GM18867 (cell line): ENCODE results near the gene SLC13A4.
"Not testable (repeated sequence)": the region's sequence is repeated elsewhere in the genome, so short reads cannot be mapped to it uniquely, and the experiment has no call there.

Source experiments
- ATAC-seq: cut with Tn5 transposase; IDR thresholded peaks from one replicate; pipeline ENCODE4 v1.9.1; 2021; ENCODE audit warnings: mild to moderate bottlenecking, moderate library complexity; ENCODE audit not compliant: unreplicated experiment

Gene SLC13A4

DNA sequence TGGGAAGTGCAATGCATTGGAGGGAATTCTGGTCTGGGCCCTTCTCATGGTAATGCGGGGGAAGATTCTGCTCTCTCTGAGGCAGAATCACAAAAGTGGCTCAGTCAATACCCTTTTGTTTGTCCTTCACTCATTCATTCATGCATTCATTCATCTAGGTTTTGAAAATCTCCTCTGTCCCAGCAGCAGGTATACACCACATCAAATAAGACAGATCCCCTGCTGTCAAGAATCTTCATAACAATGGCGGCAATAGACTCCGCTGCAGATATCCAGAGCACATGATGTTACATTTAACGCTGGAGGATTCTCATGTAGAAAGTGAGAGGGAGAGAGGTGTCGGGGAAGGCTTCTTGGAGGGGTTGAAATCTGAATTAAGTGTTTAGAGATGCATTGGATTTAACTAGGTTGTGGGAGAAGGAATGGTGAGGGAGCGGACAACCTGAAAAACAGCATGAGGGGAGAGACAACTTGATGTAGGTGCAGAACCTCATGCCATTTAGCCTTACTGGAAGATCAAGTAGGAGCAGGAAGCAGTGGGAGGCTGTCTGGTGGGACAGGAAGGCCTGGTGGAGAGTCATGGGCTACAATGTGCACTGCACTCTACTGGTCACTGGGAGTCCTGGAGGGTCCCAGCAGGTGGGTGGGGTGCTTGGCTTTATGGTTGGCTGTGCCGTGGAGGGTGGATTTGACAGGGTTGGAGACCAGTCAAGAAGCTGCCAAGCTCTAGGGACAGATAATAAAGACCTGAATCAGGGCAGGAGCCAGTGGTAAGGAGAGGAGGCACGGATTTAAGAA, 25.8 kb upstream of the SLC13A4 start:
- no peak for ATAC-seq

DNA sequence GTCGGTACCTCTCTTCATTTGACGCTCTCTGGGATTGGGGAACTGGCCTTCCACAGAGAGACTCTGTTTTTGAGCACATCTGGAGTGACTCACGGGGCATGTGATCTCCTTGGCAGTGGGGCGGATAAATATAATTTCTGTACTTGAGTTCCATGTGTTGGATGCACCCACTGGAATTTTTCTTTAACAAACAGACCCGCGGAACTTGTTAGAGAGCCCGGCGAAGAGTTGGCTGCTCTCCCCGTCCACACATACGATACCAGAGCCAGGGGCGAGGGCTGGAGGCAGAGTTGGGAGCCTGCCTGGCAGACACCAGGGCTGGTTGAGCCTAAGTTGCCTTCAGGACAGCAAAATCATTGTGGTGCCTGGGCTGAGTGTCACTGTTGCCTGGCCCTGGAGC, 20.8 kb upstream of the SLC13A4 start, which contains the start of gene FAM180A:
Gene FAM180A (minus strand): TSS at position 44 of the 400 bp plus-strand sequence. CDS start 233 bp downstream, outside the sequence.
- ATAC-seq, result no peak

DNA sequence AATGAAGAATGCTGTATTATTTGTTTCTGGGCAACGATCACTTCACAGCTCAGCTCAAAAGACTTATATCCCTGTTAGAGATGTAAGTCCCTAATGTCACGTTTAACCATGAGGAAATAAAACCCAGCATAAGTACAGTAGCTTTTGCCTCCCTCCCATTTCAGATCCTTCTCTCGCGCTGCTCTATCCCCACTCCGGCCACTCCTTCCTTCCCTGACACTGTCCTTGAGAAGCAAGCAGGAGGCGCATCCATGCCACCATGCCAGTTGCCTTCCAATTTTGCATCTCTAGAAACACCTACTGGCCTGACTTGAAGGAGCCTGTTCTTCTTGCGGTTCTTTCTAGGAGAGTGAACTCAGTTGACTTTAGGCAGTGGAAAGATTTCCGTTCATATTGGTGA, 19.4 kb upstream of the SLC13A4 start:
- no peak for ATAC-seq

DNA sequence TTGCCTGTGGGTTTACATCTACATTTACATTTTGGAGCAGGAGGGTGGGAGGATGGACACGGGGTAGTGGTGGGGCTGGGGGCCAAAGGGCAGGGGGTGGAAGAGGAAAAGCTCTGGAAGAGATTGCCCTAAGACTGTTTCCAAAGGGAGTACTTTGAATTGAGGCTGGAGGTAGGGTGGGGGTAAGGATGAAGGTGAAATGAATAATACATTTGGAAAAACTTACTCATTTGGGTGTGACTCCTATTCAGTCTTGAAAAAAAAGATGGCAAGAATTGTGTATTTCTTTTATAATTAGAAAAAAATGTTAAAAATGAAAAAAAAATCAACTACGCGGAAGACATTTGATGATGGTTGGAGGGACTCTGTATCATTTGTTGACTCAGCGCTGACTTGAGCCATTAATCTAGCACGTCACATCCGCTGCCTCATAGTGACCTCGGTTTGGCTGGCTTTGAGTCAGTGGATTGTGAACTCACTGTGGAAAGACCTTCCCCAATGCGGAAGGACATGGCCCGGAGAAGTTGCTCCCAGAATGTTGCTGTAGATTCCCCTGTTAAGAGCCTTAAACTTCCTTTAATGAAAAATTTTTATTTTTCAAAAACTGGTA, 17.8 kb upstream of the SLC13A4 start:
- ATAC-seq, result no peak

DNA sequence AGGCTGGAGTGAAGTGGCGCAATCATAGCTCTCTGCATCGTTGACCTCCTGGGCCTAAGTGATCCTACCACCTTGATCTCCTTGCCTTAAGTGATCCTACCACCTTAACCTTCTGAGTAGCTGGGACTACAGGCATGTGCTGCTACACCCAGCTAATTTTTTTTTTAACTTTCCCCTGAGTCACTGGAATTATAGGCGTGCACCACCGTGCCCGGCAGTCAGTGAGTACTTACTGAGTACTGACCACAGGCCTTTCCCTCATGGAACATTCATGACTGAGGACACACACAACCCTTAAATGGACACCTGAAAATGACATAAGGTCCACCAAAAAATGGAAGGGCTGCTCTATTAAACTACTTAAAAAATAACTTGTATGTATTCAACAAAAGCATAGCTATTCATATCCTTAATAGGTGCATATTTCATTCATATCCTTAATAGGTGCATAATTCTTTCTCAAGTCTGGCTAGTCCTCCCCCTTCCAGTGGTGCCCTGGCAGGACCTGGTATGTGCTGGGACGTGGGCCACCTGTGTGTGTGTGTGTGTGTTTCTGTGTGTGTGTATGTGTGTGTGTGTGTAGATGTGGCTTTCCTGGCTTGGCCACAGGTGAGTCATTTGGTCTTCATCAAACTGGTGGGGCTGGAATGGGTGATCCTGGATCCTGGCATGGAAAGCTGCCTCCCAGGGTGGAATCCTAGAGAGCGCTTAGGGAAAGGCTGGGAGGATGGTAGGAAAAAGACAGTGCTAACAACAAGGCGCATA, 17.1 kb upstream of the SLC13A4 start:
- ATAC-seq, result no peak

DNA sequence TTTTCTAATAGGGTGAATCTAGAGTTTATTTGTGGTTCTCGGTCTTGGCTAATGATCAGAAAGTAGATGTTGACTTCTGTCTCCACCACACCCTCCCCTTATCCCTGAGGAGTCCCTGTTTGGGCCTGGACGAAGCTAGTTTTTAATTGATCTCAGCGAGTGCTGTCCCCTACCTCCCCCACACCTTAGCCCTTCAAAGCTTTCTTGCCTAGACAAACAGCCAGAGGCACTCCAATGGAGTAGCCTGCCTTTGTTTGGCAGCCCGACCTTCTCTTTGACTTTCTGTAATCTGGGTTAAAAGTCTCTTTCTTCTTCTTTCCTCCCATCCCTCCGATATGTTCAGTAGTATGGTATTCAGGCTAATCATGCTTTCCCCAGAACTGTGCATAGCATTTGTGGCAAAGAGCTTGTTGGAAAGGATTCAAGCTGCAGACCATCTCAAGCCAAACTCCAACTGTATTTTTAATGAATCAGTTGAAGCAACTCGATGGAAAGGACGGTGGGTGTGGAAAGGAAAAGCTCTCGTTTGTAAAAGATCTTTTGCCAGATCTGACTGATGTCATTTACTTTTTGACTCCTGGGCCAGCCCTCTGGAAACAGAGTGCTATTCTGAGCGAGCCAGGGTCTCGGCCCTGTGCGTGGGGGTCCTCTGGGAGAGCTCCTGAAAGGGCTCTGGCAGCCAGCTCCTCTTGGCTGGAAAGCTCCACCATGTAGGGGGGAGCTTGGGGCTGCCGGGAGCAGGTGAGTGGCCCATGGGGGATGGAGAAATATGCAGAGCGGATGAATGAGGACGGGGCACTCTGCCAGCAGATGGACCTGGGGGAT, 16.1 kb upstream of the SLC13A4 start:
- no peak for ATAC-seq

DNA sequence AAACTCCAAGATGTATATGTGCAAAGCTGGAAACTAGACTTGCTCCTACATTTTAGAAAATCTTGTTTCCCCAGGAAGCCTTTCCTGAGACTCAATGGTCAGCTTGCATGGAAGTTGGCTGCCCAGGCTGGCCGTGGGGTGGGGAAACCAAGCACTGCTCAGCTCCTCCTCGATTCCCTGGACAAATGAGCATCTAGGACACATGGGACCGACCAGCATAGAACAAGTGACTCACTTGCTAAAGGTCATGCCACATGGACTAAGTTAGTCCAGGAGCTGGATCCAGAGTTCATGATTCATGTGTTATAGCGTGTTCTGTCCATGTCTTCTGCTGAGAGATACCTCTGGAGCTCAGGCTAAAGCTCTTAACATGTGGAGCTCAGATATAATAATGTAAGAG, 14.4 kb upstream of the SLC13A4 start:
- ATAC-seq, result no peak

DNA sequence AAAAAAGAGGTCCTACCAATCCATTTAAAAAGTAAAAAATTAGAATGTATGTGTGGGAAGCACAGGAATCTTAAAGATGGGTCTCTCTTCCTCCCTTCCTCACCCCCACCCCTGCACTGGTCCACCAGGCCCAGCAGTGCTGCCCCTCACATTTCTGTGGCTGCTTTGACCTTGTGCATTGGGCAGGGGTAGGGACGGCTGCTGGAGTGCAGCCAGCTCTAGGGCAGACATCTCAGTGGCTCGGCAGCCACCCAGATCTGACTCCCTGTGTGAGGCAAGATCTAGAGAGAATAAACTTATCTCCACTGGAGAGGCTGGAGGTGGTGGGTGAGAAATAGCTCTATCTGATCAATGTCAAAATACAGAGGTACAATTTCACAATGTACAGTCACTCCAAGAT, 13.9 kb upstream of the SLC13A4 start:
- no peak for ATAC-seq

DNA sequence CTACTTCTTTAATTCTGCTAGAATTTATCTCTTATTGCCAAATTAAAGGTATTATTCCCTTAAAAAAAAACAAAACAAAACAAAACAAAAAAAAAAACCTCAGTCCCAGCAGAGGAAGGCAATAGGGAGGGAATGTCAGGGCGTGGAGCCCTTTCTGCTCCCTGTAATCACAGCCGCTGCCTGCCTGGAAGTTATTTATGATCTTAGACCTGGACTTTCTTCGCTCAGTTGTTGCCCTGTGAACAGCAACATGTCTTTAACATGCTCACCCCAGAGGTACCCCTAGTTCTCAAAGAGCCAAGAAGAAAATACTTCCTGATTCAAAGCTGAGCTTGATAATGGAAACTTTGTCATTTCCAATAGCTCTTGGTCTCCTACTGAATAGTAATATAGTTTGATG, 12.9 kb upstream of the SLC13A4 start:
- ATAC-seq, result no peak

DNA sequence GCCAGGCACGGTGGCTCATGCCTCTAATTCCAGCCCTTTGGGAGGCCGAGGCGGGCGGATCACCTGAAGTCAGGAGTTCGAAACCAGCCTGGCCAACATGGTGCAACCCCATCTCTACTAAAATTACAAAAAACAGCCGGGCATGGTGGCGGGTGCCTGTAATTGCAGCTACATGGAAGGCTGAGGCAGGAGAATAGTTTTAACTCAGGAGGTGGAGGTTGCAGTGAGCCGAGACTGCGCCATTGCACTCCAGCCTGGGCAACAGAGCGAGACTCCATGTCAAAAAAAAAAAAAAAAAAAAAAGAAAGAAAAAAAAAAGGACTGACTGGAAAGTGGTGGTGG, 9.3 kb upstream of the SLC13A4 start:
- ATAC-seq, result not testable (repeated sequence)

DNA sequence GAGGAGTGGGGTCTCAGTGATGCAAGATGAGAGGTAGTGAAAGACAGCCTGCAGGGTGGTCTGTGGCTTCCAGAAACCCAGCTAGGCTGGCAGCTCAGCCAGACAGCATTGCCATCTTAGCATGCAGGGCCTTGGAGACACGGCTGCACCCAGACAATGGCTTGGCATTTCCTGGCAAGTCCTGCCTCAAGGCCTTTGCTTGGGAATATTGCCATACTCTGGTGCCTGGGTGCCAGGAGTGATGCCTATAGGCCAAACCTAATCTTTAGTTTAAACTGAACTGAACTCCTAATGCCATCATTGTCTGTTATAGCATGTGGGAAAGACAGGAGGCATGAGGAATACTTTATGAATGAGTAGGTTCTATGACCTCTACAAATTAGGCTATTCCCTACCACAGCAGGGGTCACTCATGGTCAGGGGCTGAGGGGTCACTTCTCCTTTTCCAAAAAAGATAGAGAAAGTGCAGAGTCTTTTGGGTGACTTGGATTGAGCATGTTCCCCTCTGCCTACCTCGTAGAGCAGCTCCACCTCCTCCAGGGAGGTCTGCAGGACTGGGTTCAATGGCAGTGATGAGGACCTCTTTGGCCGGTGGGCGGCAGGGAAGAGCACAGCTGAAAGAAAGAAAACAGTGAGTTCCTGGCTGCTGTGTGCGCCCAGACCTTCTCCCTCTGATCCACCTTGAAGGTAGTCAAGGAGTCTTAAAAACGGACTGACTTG, 8.8 kb upstream of the SLC13A4 start:
- no peak for ATAC-seq

DNA sequence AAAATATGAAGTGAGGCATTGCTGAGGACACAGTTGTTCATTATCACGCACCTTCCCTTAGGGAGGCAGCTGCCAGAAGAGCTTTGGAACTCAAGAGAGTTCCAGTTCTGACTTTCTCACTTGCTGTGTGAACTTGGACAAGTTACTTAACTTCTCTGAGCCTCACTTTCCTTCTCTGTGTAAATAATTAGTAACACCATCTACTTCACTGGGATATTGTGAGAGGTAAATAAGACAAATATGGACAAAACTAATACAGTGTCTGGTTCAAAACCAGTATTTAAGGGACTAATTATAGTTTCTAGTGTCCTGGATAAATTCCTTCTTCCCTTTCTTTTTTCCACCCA, 6.3 kb upstream of the SLC13A4 start:
- ATAC-seq, result no peak

DNA sequence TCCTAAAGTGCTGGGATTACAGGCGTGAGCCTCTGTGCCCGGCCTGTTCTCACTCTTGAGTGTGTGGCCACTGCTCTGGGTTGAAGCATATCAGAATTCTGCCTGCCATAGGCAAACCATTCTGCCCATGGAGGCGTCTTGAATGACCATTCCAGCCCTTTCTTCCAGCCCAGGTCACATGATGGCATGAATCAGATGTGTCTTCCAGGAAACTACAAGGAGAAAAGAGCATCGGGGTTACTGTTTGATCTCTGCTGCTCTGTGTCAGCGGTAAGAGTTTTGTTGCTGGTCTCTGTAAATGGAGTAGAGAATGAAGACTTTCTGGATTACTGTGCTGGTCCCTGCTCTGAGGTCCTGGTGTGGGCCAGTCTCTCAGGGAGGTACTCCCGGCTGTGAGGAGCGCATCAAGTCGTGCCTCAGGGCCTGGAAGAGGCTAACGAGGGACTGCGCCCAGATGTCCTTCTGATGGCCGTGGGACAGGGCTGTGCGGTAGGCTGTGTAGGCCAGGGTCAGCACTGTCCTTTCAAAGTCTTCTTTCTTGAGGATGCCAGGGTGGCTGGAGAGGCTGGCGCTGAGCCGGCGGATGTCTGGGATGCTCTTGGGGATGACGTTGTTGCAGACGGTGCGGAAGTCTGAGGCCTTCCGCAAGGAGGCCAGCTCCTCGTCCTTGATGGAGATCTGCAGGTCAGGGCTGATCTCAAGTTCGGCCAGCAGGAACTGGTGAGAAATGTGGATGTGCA, 5.8 kb upstream of the SLC13A4 start:
- ATAC-seq, result no peak

DNA sequence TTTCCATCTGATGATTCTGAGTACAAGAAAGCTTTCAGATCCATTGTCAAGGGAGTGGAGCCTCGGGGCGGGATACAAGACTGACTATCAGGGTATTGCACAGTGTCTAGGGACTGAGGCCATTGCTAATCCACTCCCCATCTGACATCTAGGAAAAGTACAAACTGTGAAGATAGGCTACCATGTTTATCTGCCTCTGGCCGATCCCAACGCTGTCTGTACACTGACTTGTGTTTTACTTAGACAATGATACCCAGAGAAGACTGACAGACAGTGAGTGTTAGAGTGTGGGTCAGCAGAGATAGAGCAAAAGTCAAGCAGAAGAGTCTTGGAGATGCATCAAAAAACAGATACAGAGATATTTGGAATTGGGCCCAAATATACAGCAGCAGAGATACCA, 3.1 kb upstream of the SLC13A4 start:
- ATAC-seq, result no peak

DNA sequence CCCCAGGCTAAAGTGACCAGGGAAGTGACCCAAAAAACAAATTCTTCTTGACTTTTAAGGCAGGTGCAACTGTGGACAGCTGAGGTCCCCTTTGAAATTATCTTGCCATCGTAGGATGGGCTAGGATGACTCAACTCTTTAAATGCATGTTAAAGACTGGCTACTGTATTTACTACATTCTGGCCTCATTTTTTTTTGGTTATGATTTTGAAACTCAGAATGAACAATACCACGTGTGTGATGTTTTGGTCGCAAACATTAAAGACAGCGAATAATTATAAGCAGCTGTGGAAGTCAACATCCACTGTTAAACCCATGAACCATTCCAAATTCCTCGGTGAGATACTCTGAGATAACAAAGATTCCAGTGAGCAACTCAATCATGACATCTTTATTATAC, 1.2 kb upstream of the SLC13A4 start:
- ATAC-seq, result no peak

DNA sequence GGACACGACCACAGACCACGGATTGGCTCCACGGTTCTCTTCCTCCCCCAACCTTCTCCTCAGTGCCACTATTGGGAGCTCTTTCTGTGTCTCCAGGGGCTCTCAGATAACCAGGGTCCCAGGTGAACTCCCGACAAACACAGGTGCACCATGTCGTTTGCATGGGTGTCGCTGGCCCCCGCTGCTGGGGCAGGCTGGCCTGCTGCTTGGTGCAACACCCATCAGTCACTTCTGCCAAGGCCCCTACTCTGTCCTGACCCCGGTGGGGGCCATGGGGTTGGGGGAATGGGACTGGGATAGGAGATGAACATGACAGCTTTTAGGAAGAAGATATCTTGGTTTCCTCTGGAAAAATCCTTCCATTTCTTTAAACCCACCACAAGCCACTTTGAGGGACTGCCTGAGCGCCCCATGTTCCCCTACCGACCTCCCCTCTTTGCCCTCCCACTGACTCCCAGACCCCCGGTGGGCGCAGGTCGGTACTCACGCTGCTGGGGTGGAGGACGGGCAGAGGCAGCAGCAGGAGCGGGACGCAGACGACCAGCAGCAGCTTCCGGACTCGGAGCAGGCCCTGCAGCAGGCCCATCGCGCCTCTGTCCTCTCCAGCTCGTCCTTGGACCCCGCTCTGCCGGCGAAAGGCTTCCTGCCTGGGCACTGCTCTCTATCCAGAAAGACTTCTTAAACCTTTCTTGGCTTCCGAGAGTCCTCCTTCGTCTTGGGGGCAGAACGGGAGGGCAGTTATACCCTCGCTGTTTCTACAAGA, 894 bp downstream of the SLC13A4 start:
- ATAC-seq, result no peak

DNA sequence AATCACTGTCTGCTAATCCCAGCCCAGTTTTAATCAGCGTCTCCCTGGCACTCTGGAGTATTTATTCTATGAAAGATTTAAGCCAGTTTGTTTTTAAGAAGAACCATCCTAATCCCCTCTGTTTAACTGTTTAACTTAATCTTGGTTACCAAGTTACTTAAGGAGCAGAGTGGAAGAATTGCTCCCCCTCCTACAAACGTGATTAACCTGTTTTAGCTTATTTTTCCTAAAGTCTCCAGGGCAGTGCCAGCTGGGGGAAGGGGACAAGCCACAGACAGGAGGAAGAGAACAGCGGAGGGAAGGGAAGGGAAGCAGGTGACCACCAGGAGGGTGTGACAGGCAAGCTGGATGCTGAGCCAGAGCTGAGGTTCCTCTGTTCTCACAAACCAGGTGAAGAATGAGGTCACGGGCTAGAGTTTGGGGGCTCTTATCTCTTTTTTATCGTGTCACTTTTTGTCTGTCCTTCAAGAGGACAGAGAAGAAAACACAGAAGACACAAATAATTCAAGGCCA, 1.7 kb downstream of the SLC13A4 start:
- ATAC-seq, result no peak

DNA sequence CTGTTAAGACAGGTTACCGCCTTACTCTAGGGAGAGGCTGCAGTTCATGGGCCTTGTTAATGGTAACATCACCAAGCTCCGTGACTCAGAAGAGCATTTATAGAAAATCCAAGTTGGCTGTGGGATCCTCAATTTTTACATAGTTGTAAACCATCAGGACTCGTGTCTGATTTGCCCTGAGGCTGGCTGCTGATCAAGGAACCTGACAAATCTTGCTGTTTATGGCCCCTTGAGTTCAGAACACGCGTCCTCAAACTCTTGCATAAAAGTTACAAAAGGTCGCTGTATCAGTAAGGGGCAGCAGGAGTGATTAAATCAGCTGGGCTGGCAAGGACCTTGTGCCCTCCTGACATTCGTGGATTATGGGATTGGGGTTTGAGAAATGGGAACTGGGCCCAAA, 4.6 kb downstream of the SLC13A4 start:
- ATAC-seq, result no peak
